GM12892 (cell line): ENCODE data around the gene ASNSD1. TPM values are rescaled to one million over a fixed set of nuclear protein-coding genes. Genes with fewer than 3 reads are reported as not detected.

Experiments used
- DNase-seq: peaks from one replicate; pipeline ENCODE4 v3.0.0; 2011; ENCODE audit not compliant: insufficient read length
- FAIRE-seq: peaks from 2 replicates; lab custom pipeline; 2011; peaks lifted over from hg19 to GRCh38; lab: Jason Lieb, UNC
- POLR2A ChIP-seq: IDR thresholded peaks from 2 replicates; pipeline ENCODE4 v1.6.1; 2011; ENCODE audit warnings: low read depth, low read length, control low read depth
- POLR2AphosphoS5 ChIP-seq: IDR thresholded peaks from 2 replicates; pipeline ENCODE4 v1.6.1; 2011; ENCODE audit warnings: low read depth, low read length, control low read depth
- TAF1 ChIP-seq: IDR thresholded peaks from 2 replicates; pipeline ENCODE4 v1.6.1; 2011; ENCODE audit warnings: low read depth, mild to moderate bottlenecking, control low read depth, low read length, borderline replicate concordance
- polyA plus RNA-seq: library from polyadenylated mRNA; unstranded; fragments of >200 nt; gene quantifications from one replicate; pipeline ENCODE4 v1.2.1, GENCODE V29; 2012; ENCODE audit warnings: missing spikeins, inconsistent platforms; ENCODE audit not compliant: missing spikeins

ASNSD1 gene
- 44.9 TPM for polyA plus RNA-seq

- DNase-seq (peak; percentile 71), FAIRE-seq (peak; percentile 99)
- TF ChIP-seq TAF1 = peak; percentile 72; the same call in 1 of the 2 replicates
- peak; percentile 97 for TF ChIP-seq POLR2A
- TF ChIP-seq POLR2AphosphoS5 = peak; percentile 97
These were observed at the start of gene ASNSD1 for GRCh38 chr2:189661148-189661956. ASNSD1 (plus strand) TSS chr2:189661459; CDS start chr2:189666133, 4,674 bp downstream.

- DNase-seq = no peak
- TF ChIP-seq POLR2A = no peak
- TF ChIP-seq TAF1 = no peak
- no peak for TF ChIP-seq POLR2AphosphoS5
- no peak for FAIRE-seq
These were observed 48.1 kb upstream of the ASNSD1 start for GRCh38 chr2:189613077-189613636.

- TF ChIP-seq POLR2AphosphoS5 (no peak), TAF1 (no peak), POLR2A (no peak)
- FAIRE-seq (no peak), DNase-seq (no peak)
These were observed 47.4 kb upstream of the ASNSD1 start for GRCh38 chr2:189613650-189614420.

- FAIRE-seq (peak; percentile 78), DNase-seq (no peak)
- TF ChIP-seq TAF1 (no peak), POLR2A (no peak), POLR2AphosphoS5 (no peak)
These were observed 46.7 kb upstream of the ASNSD1 start for GRCh38 chr2:189614585-189614984.

DNA sequence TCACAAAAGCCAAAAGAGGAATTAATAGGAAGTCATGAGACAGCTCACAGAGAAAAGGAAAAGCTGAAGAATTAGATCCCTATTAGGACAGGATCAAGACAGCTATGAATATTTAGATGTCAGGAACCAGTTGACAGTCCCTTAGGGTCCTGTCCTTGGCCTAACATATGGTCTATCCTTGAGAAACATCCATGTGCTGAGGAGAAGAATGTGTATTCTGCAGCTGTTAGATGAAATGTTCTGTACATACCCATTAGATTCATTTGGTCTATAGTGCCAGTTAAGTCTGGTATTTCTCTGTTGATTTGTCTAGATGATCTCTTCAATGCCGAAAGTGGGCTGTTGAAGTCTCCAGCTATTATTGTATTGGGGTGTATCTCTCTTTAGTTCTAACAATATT is 43.1 kb upstream of the ASNSD1 start:
- FAIRE-seq (no peak), DNase-seq (no peak)
- no peak for TF ChIP-seq POLR2A
- no peak for TF ChIP-seq POLR2AphosphoS5
- no peak for TF ChIP-seq TAF1

GRCh38 chr2:189621781-189622180 is 39.5 kb upstream of the ASNSD1 start:
- DNase-seq = no peak
- no peak for FAIRE-seq
- TF ChIP-seq TAF1 (no peak), POLR2A (no peak), POLR2AphosphoS5 (no peak)

DNA sequence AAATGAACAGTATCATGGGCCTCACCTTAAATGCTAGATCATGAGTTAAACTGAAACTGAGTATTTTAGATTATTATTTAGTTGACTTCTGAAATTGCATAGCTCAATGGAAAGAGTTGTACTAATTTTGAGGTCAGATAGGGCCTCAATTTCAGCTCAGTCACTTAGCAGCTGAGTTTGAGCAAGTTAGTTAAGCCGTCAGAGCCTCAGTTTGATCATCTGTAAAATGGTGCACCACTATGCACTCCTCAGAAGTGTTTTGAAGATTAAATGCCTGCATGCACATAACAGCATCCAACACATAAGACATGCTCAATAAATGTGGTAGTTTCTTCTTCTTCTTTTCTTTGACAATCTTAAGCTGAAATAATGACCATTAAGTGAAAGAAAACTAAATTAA is 38.2 kb upstream of the ASNSD1 start:
- FAIRE-seq = no peak
- DNase-seq = no peak
- no peak for TF ChIP-seq POLR2A
- no peak for TF ChIP-seq TAF1
- TF ChIP-seq POLR2AphosphoS5 = no peak

- TF ChIP-seq POLR2AphosphoS5 = no peak
- TF ChIP-seq TAF1 = no peak
- no peak for TF ChIP-seq POLR2A
- FAIRE-seq (no peak), DNase-seq (no peak)
These were observed 36.5 kb upstream of the ASNSD1 start for GRCh38 chr2:189624648-189625355.

- TF ChIP-seq POLR2AphosphoS5 = no peak
- TF ChIP-seq TAF1 = no peak
- no peak for TF ChIP-seq POLR2A
- DNase-seq (no peak), FAIRE-seq (no peak)
These were observed 35.6 kb upstream of the ASNSD1 start for GRCh38 chr2:189625636-189626035.

GRCh38 chr2:189627789-189628188 is 33.5 kb upstream of the ASNSD1 start:
- DNase-seq (no peak), FAIRE-seq (no peak)

More at GRCh38 chr2:189627789-189628188, 33.5 kb upstream of the ASNSD1 start:
- no peak for TF ChIP-seq POLR2A
- TF ChIP-seq POLR2AphosphoS5 = no peak
- TF ChIP-seq TAF1 = no peak
